ENCODE measurements around the gene EPG5. TPM values are rescaled to one million over a fixed set of nuclear protein-coding genes. Genes with fewer than 3 reads are reported as not detected.

The EPG5 gene
- total RNA-seq (2022; extraction: Qiagen RNA extraction; ENCODE audit: low read depth): 3.7 to 5.1 TPM (median 4.1 TPM) in 5 replicates

DNA sequence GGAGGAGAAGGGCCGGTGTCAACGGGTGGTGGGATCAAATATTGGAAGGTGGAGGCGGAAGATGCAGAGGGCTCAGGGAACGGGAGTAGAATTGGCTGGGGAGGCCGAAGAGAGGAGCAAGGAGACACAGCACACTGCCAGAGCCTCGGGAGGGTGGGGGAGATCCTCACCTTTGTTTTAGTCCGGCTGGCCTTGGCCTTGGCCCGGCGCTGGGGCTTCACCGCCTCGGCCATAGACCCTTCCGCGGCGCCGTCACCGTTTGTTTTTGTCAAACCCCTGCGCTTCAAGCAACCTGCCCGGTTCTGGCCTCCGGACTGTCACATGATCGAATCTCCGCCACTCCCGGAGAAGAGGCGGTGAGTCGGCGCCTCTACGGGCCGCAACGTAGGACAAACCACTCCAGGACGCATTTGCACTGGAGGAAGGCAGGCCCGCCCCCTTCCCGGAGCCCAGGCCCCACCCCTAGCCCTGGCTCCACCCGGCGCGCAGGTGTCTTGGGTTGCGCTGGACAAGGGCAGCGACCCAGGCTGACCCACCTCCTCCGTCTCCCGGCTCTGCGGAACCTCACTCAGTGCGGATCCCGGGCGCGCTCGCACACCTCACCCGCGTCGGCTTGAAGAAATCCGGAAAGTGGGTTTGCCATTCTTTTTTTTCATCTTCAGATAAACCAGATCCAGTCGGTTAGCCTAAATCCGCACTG is at the start of gene EPG5:
Gene EPG5, minus strand, starts transcription at position 323 of the 700 bp plus-strand sequence. Its CDS starts 90 bp downstream, at position 233.

DNA sequence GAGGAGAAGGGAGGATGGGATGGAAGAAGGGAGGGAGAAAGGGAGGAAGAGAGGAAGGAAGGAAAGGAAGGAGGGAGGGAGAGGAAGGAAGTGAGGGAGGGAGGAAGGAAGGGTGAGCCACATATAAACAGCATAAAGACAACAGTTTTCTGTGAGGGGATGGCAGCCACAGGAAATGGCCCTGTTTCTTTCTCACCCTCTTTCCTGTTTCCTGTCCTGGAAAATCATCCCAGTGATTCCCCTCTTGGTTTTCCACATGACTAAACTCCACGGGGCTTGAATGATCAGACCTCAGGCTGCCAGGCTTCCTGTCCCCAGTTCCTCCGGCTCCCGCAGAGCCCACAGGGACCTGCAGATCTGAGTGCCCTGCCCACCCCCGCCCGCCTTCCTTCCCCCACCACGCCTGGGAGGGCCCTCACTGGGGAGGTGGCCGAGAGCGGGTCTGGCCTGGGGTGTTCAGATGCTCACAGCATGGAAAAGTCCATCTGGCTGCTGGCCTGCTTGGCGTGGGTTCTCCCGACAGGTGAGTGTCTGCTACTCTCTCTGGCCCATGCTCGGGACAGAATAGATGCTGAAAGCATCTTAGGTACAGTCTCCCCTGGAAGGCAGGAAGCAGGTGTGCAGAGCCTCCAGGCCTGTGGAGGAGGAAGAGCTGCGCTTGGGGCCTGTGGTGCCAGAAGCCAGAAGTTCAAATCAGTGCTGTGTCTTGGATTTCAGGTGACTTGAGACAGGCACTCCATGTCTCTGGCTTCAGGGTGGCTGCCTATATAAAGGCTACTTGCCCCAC is 141.7 kb downstream of the EPG5 start, which contains the start of gene SIGLEC15:
Gene SIGLEC15, plus strand, starts transcription at position 418 of the 787 bp plus-strand sequence. Its CDS starts 54 bp downstream, at position 472.

Other genes with a start within 250 kb of the EPG5 start
- gene SLC14A1, start 243.1 kb downstream of the EPG5 start, total RNA-seq (2022; extraction: Qiagen RNA extraction; ENCODE audit: low read depth): not detected in 5 replicates
- 0.07 to 0.08 TPM (median 0.07 TPM) in 3 of 5 replicates, not detected in the others for gene SIGLEC15, start 141.7 kb downstream of the EPG5 start, total RNA-seq (2022; extraction: Qiagen RNA extraction; ENCODE audit: low read depth)
- 0.23 to 0.40 TPM (median 0.31 TPM) in 5 replicates for gene PSTPIP2, start 104.9 kb upstream of the EPG5 start, total RNA-seq (2022; extraction: Qiagen RNA extraction; ENCODE audit: low read depth)
- gene ATP5F1A, start 131.0 kb upstream of the EPG5 start, total RNA-seq (2022; extraction: Qiagen RNA extraction; ENCODE audit: low read depth): 302 to 346 TPM (median 313 TPM) in 5 replicates
- 37.0 to 54.9 TPM (median 37.6 TPM) in 5 replicates for gene HAUS1, start 137.1 kb upstream of the EPG5 start, total RNA-seq (2022; extraction: Qiagen RNA extraction; ENCODE audit: low read depth)

Measured in A549 treated with RU486 at 1 μM for 4 hours (cell line).